PC-9 (cell line): ENCODE measurements around the gene KCNN3. TPM values are rescaled to one million over a fixed set of nuclear protein-coding genes. Genes with fewer than 3 reads are reported as not detected.

Experiments
- BruUV-seq: library from RNA; stranded (reverse); fragments of 400-500 nt; replicated peaks from 2 replicates; lab custom pipeline; 2021; lab: Mats Ljungman, UMichigan
- CTCF ChIA-PET: fragments of 300-600 bp; sonication (Branson Sonifier 250); formaldehyde crosslinking; loops from one replicate; lab custom pipeline; 2022; ENCODE audit warnings: antibody characterized with exemption; lab: Charles Lee
- POLR2A ChIA-PET: fragments of 300-600 bp; sonication (Branson Sonifier 250); formaldehyde crosslinking; loops from one replicate; lab custom pipeline; 2022; ENCODE audit warnings: antibody characterized with exemption; ENCODE audit not compliant: unreplicated experiment; lab: Charles Lee
- DNase-seq, 2 experiments: peaks; one replicate each; pipeline versions ENCODE4 v3.0.0 to v3.0.0-alpha.2; 2015 to 2022; ENCODE audit warnings: mixed read lengths in 1 of 2
- H2AFZ ChIP-seq: fragments of 200-600 bp; sonication (generic); 2 replicates; pipeline ENCODE4 v1.8.1; 2017; ENCODE audit warnings: antibody characterized with exemption
- H3F3A ChIP-seq: fragments of 200-600 bp; sonication (generic); 2 replicates; pipeline ENCODE4 v1.8.1; 2017; ENCODE audit warnings: antibody characterized with exemption, mild to moderate bottlenecking, low read depth; ENCODE audit not compliant: insufficient read depth
- H3K27ac ChIP-seq: fragments of 200-600 bp; sonication (generic); 2 replicates; pipeline ENCODE4 v1.6.1; 2016; ENCODE audit warnings: mixed run types
- H3K27me3 ChIP-seq: fragments of 200-600 bp; sonication (generic); 2 replicates; pipeline ENCODE4 v1.6.1; 2016; ENCODE audit warnings: low read depth, mixed run types; ENCODE audit not compliant: insufficient read depth
- H3K36me3 ChIP-seq: fragments of 200-600 bp; sonication (generic); 2 replicates; pipeline ENCODE4 v1.6.1; 2016; ENCODE audit warnings: low read depth, mixed run types
- H3K4me1 ChIP-seq: fragments of 200-600 bp; sonication (generic); replicated peaks from 2 replicates; pipeline ENCODE4 v1.6.1; 2016; ENCODE audit warnings: mixed run types; ENCODE audit not compliant: insufficient read depth
- H3K4me2 ChIP-seq: fragments of 200-600 bp; sonication (generic); 2 replicates; pipeline ENCODE4 v1.6.1; 2017; ENCODE audit warnings: mixed run types
- H3K4me3 ChIP-seq: fragments of 200-600 bp; sonication (generic); 2 replicates; pipeline ENCODE4 v1.6.1; 2016; ENCODE audit warnings: mixed run types
- H3K79me2 ChIP-seq: fragments of 200-600 bp; sonication (generic); 2 replicates; pipeline ENCODE4 v1.6.1; 2017; ENCODE audit warnings: low read depth, mixed run types
- H3K9me2 ChIP-seq: fragments of 200-600 bp; sonication (generic); 2 replicates; pipeline ENCODE4 v1.8.1; 2017; ENCODE audit warnings: mild to moderate bottlenecking; ENCODE audit not compliant: insufficient read depth
- H3K9me3 ChIP-seq: fragments of 200-600 bp; sonication (generic); 2 replicates; pipeline ENCODE4 v1.8.1; 2016; ENCODE audit warnings: low read depth; ENCODE audit not compliant: insufficient read depth
- H4K20me1 ChIP-seq: fragments of 200-600 bp; sonication (generic); 2 replicates; pipeline ENCODE4 v1.8.1; 2017; ENCODE audit not compliant: insufficient read depth
- EZH2 ChIP-seq: fragments of 200-600 bp; sonication (generic); IDR thresholded peaks from 2 replicates; pipeline ENCODE4 v1.8.0; 2017; ENCODE audit warnings: antibody characterized with exemption, low read depth
- intact Hi-C: fragments of 100-400 bp; cut with micrococcal nuclease; formaldehyde crosslinking; loops from one replicate; pipeline ENCODE4 v1.10.0; 2022; ENCODE audit not compliant: unreplicated experiment
- total RNA-seq: library from RNA; stranded (reverse); gene quantifications from 2 replicates; pipeline ENCODE4 v1.2.3, GENCODE V29; 2021
- TF ChIP-seq, protein P1 (sequence below): fragments of 200-600 bp; sonication (generic); conservative IDR thresholded peaks from 2 replicates; pipeline ENCODE4 v1.6.1; 2017; ENCODE audit warnings: mixed run types, antibody characterized with exemption, mild to moderate bottlenecking, moderate library complexity

The KCNN3 gene
- total RNA-seq, 1 experiment from 2014 or later = 1.1 TPM

DNA sequence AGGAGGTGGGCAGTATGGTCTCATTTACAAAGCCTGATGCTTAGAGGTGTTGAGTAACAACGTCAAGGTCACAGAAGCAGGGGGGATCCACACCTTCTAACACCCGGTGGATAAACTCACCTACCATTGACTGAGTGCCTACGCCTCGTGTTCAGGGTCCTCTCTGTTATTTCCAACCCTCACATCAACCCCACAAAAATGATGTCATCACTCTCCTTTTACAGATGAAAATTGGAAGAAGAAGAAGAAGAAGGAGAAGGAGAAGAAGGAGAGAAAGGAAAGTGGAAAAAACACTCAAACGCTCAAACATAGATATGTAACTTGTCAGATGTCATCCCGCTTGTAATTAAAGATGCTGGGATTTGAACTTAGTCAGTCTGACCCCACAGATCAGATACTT is 653 bp upstream of the KCNN3 start:
- no peak overlapping the region for H2AFZ ChIP-seq
- no peak overlapping the region for H3K4me3 ChIP-seq
- H3K27ac ChIP-seq = no peak overlapping the region
- DNase-seq = no peak
- H3K4me2 ChIP-seq = no peak overlapping the region
- H3F3A ChIP-seq = no peaks in the 10 kb centered on the region
- intact Hi-C loops = loop anchor here (10.0 kb wide), 1 partner anchor 386 kb away; no protein-coding TSS in a partner anchor
- H3K4me1 ChIP-seq = no peaks in the 10 kb centered on the region
- peaks cover 68% of the 10 kb centered on the region for H3K27me3 ChIP-seq
- H3K79me2 ChIP-seq = no peaks in the 10 kb centered on the region
- no TSS peak for BruUV-seq
- no peaks in the 10 kb centered on the region for H3K9me3 ChIP-seq
- TF ChIP-seq, protein P1, sequence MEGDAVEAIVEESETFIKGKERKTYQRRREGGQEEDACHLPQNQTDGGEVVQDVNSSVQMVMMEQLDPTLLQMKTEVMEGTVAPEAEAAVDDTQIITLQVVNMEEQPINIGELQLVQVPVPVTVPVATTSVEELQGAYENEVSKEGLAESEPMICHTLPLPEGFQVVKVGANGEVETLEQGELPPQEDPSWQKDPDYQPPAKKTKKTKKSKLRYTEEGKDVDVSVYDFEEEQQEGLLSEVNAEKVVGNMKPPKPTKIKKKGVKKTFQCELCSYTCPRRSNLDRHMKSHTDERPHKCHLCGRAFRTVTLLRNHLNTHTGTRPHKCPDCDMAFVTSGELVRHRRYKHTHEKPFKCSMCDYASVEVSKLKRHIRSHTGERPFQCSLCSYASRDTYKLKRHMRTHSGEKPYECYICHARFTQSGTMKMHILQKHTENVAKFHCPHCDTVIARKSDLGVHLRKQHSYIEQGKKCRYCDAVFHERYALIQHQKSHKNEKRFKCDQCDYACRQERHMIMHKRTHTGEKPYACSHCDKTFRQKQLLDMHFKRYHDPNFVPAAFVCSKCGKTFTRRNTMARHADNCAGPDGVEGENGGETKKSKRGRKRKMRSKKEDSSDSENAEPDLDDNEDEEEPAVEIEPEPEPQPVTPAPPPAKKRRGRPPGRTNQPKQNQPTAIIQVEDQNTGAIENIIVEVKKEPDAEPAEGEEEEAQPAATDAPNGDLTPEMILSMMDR = no peak
- no peak for TF ChIP-seq EZH2
- no peaks in the 10 kb centered on the region for H4K20me1 ChIP-seq
- no peaks in the 10 kb centered on the region for H3K36me3 ChIP-seq
- CTCF ChIA-PET = no interaction called here
- POLR2A ChIA-PET = interaction anchor here (0.7 kb wide), 1 partner anchor 11 kb away, joined by 6 read pairs; no protein-coding TSS in a partner anchor
- H3K9me2 ChIP-seq = no peaks in the 10 kb centered on the region

DNA sequence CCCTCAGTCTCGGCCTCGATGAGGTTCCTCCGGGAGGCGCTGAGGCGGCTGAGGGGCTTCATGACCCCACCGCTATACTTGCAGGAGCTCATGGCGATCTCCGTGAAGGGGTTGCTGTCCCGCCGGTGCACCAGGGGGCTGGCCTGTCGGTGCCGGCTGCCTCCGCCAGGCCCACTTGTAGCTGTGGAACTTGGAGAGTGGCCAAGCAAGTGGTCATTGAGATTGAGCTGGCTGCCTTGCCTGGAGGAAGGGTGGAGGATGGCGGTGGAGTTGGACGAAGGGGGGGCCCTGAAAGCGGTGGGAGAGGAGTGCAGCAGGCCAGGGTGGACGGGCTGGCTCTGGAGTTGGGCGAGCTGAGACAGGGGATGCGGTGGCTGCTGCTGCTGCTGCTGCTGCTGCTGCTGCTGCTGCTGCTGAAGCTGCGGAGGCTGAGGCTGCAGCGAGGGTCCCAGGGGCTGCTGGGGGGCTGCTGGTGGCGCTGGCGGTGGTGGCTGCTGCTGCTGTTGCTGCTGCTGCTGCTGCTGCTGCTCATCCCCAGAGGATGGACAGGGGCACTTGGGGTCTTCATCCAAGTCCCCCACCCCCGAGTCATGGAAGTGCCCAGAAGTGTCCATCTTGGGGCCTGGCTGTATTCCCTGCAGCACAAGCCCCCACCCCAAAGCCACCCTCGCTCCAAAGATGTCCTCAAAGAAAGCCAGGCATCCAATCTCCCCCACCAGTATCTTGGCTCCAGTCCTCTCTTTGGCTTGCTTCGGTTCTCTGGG is 548 bp downstream of the KCNN3 start:
- no TSS peak for BruUV-seq
- Histone ChIP-seq H3K79me2 (no peaks in the 10 kb centered on the region), H2AFZ (no peak overlapping the region), H3K4me1 (no peaks in the 10 kb centered on the region), H3K4me2 (peak overlapping the region; percentile 59), H3K9me2 (no peaks in the 10 kb centered on the region), H3K9me3 (no peaks in the 10 kb centered on the region), H4K20me1 (no peaks in the 10 kb centered on the region), H3K36me3 (no peaks in the 10 kb centered on the region), H3K4me3 (no peak overlapping the region), H3F3A (no peaks in the 10 kb centered on the region), H3K27ac (no peak overlapping the region), H3K27me3 (peaks cover 69% of the 10 kb centered on the region)
- no peak for TF ChIP-seq EZH2
- TF ChIP-seq, protein P1 = no peak
- ChIA-PET CTCF (interaction anchor here (0.6 kb wide), 1 partner anchor 182 kb away, joined by 17 read pairs; no protein-coding TSS in a partner anchor), POLR2A (interaction anchor here (0.6 to 0.7 kb wide), 4 partner anchors 12 to 92 kb away, joined by 3 to 6 read pairs (median 5); partner anchors contain the start of gene PYGO2)
- peak in 1 of 2 experiments; percentile 3 for DNase-seq
- intact Hi-C loops = loop anchor here (10.0 kb wide), 1 partner anchor 385 kb away; no protein-coding TSS in a partner anchor

DNA sequence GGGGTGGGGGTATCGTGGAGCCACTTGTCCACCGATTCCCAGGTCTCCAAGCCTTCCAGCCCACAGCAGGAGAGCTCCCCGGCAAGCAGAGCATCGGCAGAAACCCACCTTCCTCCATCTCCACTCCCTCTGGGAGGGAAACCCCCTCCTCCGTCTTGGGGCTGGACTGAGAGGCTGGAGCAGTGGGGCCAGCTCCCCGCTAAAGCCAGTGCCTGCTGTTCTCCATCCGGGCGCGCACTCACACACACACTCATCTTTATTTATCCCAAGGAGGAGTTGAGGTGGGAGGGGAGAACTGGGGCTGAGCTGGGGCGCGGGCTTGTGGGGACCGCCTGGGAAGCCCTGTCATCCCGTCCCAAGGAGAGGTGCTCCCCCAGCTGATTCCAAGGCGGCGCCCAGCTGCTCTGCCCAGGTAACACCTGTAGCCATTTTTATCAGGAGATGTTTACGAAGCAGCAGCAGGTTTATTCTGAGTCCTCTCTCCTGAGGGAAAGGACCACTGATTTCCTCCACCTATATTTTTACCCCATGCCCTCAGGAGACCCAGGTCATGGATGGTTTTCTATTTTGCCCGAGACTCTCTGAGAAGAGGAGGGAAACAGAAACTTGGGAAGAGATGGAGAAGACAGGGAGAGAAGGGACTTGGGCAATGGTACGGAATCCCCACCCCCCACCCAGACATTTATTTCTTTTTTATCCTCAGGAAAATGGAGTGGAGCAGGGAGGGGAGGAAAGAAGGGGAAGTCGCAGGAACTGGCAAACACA is 2.1 kb downstream of the KCNN3 start:
- no peak overlapping the region for H3K4me2 ChIP-seq
- H3K9me2 ChIP-seq = no peaks in the 10 kb centered on the region
- no peak overlapping the region for H2AFZ ChIP-seq
- POLR2A ChIA-PET = interaction anchor here (0.6 kb wide), 1 partner anchor 311 kb away, joined by 3 read pairs; no protein-coding TSS in a partner anchor
- H3K36me3 ChIP-seq = no peaks in the 10 kb centered on the region
- H3K27me3 ChIP-seq = peaks cover 64% of the 10 kb centered on the region
- CTCF ChIA-PET = interaction anchor here (0.6 to 0.8 kb wide), 3 partner anchors 29 to 217 kb away, joined by 3 read pairs; no protein-coding TSS in a partner anchor
- TF ChIP-seq EZH2 = no peak
- TF ChIP-seq, protein P1 = no peak
- BruUV-seq = no TSS peak
- no peaks in the 10 kb centered on the region for H3K4me1 ChIP-seq
- H3K9me3 ChIP-seq = no peaks in the 10 kb centered on the region
- no peak overlapping the region for H3K4me3 ChIP-seq
- intact Hi-C loops = no loop called here
- no peaks in the 10 kb centered on the region for H4K20me1 ChIP-seq
- no peak overlapping the region for H3K27ac ChIP-seq
- peak in 1 of 2 experiments; percentile 23 for DNase-seq
- no peaks in the 10 kb centered on the region for H3F3A ChIP-seq
- no peaks in the 10 kb centered on the region for H3K79me2 ChIP-seq
